Measurements from ENCODE around the gene AGTRAP. TPM values are rescaled to one million over a fixed set of nuclear protein-coding genes. Genes with fewer than 3 reads are reported as not detected.

The AGTRAP gene
- total and polyA plus RNA-seq, 3 donors from 2014 or later = 49.2 to 75.3 (median 64.1) TPM

GRCh38 chr1:11731691-11732283, 4.1 kb upstream of the AGTRAP start:
- Histone ChIP-seq H3K36me3 (ENCODE audit: low read depth, missing control alignments) (no peaks in the 10 kb centered on the region), H3K9me3 (no peaks in the 10 kb centered on the region), H3K4me1 (peaks cover 44% of the 10 kb centered on the region), H3K27ac (peak overlapping the region; percentile 79 to 85), H3K27me3 (no peaks in the 10 kb centered on the region), H3K4me3 (peak overlapping the region; percentile 13 to 27)
- TF ChIP-seq CTCF (IDR thresholded peaks at IDR 0.05) = no peak
- no peak for TF ChIP-seq POLR2A (IDR thresholded peaks at IDR 0.05)
- intact Hi-C loops (cut with DNase I; ENCODE audit: low total_unique reads) = loop anchor here (10.0 kb wide), 1 partner anchor 73 kb away; the partner anchor contains the start of genes CLCN6 and MTHFR
- peak; percentile 81 for DNase-seq
- 11 to 27% methylated on average over 16 of the region's 17 CpGs for WGBS, 2 donors

DNA sequence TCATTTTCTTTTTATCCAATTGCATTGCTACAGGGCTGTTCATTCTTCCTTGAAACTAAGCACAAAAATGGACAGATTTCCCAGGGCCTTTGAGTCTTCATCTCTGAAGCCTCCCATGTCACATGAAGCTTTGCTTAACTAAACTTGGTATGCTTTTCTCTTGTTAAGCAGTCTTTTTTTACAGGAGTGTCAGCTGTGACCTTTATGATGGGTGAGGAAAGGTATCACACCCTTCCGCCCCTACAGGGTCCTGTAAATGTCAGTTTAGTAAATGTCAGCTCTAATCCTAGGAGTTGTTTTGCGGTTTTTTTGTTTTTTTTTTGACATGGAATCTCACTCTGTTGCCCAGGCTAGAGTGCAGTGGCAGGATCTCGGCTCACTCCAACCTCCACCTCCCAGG, 2.6 kb upstream of the AGTRAP start:
- H3K27me3 ChIP-seq = no peaks in the 10 kb centered on the region
- H3K9me3 ChIP-seq = no peaks in the 10 kb centered on the region
- no peak overlapping the region for H3K27ac ChIP-seq
- DNase-seq = no peak
- peaks cover 52% of the 10 kb centered on the region for H3K4me1 ChIP-seq
- WGBS, 2 donors = 86 to 88% methylated on average over 3 of the region's 3 CpGs
- H3K4me3 ChIP-seq = no peak overlapping the region
- intact Hi-C loops (cut with DNase I; ENCODE audit: low total_unique reads) = loop anchor here (10.0 kb wide), 1 partner anchor 71 kb away; the partner anchor contains the start of genes CLCN6 and MTHFR
- no peak for TF ChIP-seq POLR2A (IDR thresholded peaks at IDR 0.05)
- TF ChIP-seq CTCF (IDR thresholded peaks at IDR 0.05) = no peak
- no peaks in the 10 kb centered on the region for H3K36me3 ChIP-seq (ENCODE audit: low read depth, missing control alignments)

GRCh38 chr1:11735531-11735853, 444 bp upstream of the AGTRAP start:
- H3K4me1 ChIP-seq = peaks cover 41% of the 10 kb centered on the region
- 24 to 34% methylated on average over 3 to 4 of the region's 4 CpGs for WGBS, 2 donors

GRCh38 chr1:11736746-11737639, 1.1 kb downstream of the AGTRAP start:
- H3K4me3 ChIP-seq = peak overlapping the region; percentile 83 to 87
- intact Hi-C loops (cut with DNase I; ENCODE audit: low total_unique reads) = loop anchor here (10.0 kb wide), 1 partner anchor 68 kb away; the partner anchor contains the start of genes CLCN6 and MTHFR
- TF ChIP-seq POLR2A (IDR thresholded peaks at IDR 0.05) (no peak), CTCF (IDR thresholded peaks at IDR 0.05) (no peak)
- WGBS, 2 donors = 10 to 11% methylated on average over 15 of the region's 15 CpGs
- H3K4me1 ChIP-seq = peaks cover 28% of the 10 kb centered on the region
- peak; percentile 47 for DNase-seq
- peak overlapping the region; percentile 74 to 90 for H3K27ac ChIP-seq
- H3K9me3 ChIP-seq = no peaks in the 10 kb centered on the region
- H3K27me3 ChIP-seq = no peaks in the 10 kb centered on the region
- no peaks in the 10 kb centered on the region for H3K36me3 ChIP-seq (ENCODE audit: low read depth, missing control alignments)

More at GRCh38 chr1:11735531-11735853, 444 bp upstream of the AGTRAP start:
- intact Hi-C loops (cut with DNase I; ENCODE audit: low total_unique reads) = loop anchor here (10.0 kb wide), 1 partner anchor 69 kb away; the partner anchor contains the start of genes CLCN6 and MTHFR
- H3K36me3 ChIP-seq (ENCODE audit: low read depth, missing control alignments) = no peaks in the 10 kb centered on the region
- DNase-seq = no peak
- peak overlapping the region in 1 of 2 donors; percentile 90 for H3K27ac ChIP-seq
- no peaks in the 10 kb centered on the region for H3K9me3 ChIP-seq
- peak overlapping the region; percentile 83 to 87 for H3K4me3 ChIP-seq
- TF ChIP-seq POLR2A (IDR thresholded peaks at IDR 0.05) (no peak), CTCF (IDR thresholded peaks at IDR 0.05) (no peak)
- no peaks in the 10 kb centered on the region for H3K27me3 ChIP-seq
